ENCODE data around the gene NRXN3. TPM values are rescaled to one million over a fixed set of nuclear protein-coding genes. Genes with fewer than 3 reads are reported as not detected.

Gene NRXN3
- polyA plus RNA-seq, 1 donor (not counting 4 experiments of a cell fraction or from before 2014, with no cell fraction given), result 0.89 TPM

DNA sequence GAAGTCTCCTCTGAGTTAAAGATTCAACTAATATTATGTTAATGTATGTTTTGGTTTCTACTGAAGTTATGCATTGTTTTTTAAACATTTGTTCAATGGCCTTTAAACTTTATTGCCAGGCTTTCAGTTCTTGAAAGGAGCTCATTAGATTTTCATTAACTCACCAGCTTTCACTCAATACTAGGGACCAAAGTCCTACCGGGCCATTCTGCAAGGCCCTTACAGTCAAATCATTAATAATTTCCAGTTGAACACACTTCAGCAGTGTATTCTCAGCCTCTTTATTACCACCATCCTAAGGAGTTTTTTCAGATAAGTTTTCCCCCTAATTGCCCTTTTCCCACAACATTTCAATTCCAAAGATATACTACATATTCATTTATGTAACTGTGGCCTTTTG lies 1631.9 kb downstream of the NRXN3 start:
- TF ChIP-seq EZH2 (IDR thresholded peaks at IDR 0.05; ENCODE audit: low read length), result no peak
- TF ChIP-seq, protein P1, sequence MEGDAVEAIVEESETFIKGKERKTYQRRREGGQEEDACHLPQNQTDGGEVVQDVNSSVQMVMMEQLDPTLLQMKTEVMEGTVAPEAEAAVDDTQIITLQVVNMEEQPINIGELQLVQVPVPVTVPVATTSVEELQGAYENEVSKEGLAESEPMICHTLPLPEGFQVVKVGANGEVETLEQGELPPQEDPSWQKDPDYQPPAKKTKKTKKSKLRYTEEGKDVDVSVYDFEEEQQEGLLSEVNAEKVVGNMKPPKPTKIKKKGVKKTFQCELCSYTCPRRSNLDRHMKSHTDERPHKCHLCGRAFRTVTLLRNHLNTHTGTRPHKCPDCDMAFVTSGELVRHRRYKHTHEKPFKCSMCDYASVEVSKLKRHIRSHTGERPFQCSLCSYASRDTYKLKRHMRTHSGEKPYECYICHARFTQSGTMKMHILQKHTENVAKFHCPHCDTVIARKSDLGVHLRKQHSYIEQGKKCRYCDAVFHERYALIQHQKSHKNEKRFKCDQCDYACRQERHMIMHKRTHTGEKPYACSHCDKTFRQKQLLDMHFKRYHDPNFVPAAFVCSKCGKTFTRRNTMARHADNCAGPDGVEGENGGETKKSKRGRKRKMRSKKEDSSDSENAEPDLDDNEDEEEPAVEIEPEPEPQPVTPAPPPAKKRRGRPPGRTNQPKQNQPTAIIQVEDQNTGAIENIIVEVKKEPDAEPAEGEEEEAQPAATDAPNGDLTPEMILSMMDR (optimal IDR thresholded peaks at IDR 0.05 in 1 of 3, IDR thresholded peaks at IDR 0.05 in 1 of 3, conservative IDR thresholded peaks at IDR 0.05 in 1 of 3; ENCODE audit: extremely low read depth in 1 of 3, insufficient read depth in 2 of 3, low read length in 3 of 3), result no peak
- Histone ChIP-seq H3K79me2 (ENCODE audit: control insufficient read depth, insufficient read depth, low read length) (no peaks in the 10 kb centered on the region), H3K4me3 (ENCODE audit: control insufficient read depth in 2 of 3, extremely low read depth in 1 of 3, insufficient read depth in 2 of 3, low read depth in 1 of 3, low read length in 3 of 3) (no peak overlapping the region), H3K4me1 (ENCODE audit: control insufficient read depth, extremely low read depth, insufficient read depth, low read length) (no peaks in the 10 kb centered on the region), H3K4me2 (ENCODE audit: control insufficient read depth, extremely low read depth, insufficient read depth, low read depth, low read length) (no peak overlapping the region), H3K27me3 (ENCODE audit: control insufficient read depth, extremely low read depth, insufficient read depth, low read length) (no peaks in the 10 kb centered on the region), H3K27ac (ENCODE audit: control insufficient read depth, insufficient read depth, low read length) (no peak overlapping the region), H3K36me3 (ENCODE audit: control insufficient read depth in 2 of 2, extremely low read depth in 1 of 2, insufficient read depth in 2 of 2, low read length in 2 of 2) (no peaks in the 10 kb centered on the region), H4K20me1 (ENCODE audit: control insufficient read depth, extremely low read depth, insufficient read depth, low read length) (no peaks in the 10 kb centered on the region), H3K9ac (ENCODE audit: control insufficient read depth, extremely low read depth, insufficient read depth, low read length) (no peak overlapping the region), H3K9me3 (ENCODE audit: control insufficient read depth, low read depth, low read length) (no peaks in the 10 kb centered on the region), H3K9me1 (ENCODE audit: control insufficient read depth, extremely low read depth, insufficient read depth, low read length) (no peaks in the 10 kb centered on the region), H2AFZ (ENCODE audit: control insufficient read depth, low read length) (no peak overlapping the region)
- dilution Hi-C loops (cut with MboI; ENCODE audit: extremely low pct_ligation_motif_present, low sequenced_read_pairs), result no loop called here
- DNase-seq (ENCODE audit: low read depth, low spot score) (no peak), FAIRE-seq (no peak)

DNA sequence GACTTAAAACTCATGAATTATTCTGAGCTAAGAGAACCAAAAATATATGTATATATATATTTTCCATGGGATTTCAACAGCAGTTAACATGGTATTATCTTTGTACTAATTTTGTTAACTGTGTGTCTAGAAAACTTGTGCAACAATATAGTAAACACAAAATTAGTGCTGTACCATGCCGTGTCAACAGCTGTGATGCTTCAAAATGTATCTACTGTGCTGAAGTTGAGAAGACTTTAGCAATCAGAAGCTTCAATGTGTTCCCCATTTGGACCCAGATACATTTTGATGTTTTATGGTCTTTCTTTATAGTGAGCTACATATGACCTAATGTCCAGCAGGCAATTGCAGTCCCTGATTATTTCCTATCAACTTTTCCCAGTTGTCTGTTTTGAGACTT lies 1635.5 kb downstream of the NRXN3 start:
- Histone ChIP-seq H3K4me2 (ENCODE audit: control insufficient read depth, extremely low read depth, insufficient read depth, low read depth, low read length) (no peak overlapping the region), H3K27me3 (ENCODE audit: control insufficient read depth, extremely low read depth, insufficient read depth, low read length) (no peaks in the 10 kb centered on the region), H3K9me3 (ENCODE audit: control insufficient read depth, low read depth, low read length) (no peaks in the 10 kb centered on the region), H3K9ac (ENCODE audit: control insufficient read depth, extremely low read depth, insufficient read depth, low read length) (no peak overlapping the region), H3K36me3 (ENCODE audit: control insufficient read depth in 2 of 2, extremely low read depth in 1 of 2, insufficient read depth in 2 of 2, low read length in 2 of 2) (no peaks in the 10 kb centered on the region), H3K4me3 (ENCODE audit: control insufficient read depth in 2 of 3, extremely low read depth in 1 of 3, insufficient read depth in 2 of 3, low read depth in 1 of 3, low read length in 3 of 3) (no peak overlapping the region), H4K20me1 (ENCODE audit: control insufficient read depth, extremely low read depth, insufficient read depth, low read length) (no peaks in the 10 kb centered on the region), H3K4me1 (ENCODE audit: control insufficient read depth, extremely low read depth, insufficient read depth, low read length) (no peaks in the 10 kb centered on the region), H2AFZ (ENCODE audit: control insufficient read depth, low read length) (no peak overlapping the region), H3K79me2 (ENCODE audit: control insufficient read depth, insufficient read depth, low read length) (no peaks in the 10 kb centered on the region), H3K27ac (ENCODE audit: control insufficient read depth, insufficient read depth, low read length) (no peak overlapping the region), H3K9me1 (ENCODE audit: control insufficient read depth, extremely low read depth, insufficient read depth, low read length) (no peaks in the 10 kb centered on the region)
- dilution Hi-C loops (cut with MboI; ENCODE audit: extremely low pct_ligation_motif_present, low sequenced_read_pairs), result no loop called here
- TF ChIP-seq EZH2 (IDR thresholded peaks at IDR 0.05; ENCODE audit: low read length), result no peak
- TF ChIP-seq, protein P1 (optimal IDR thresholded peaks at IDR 0.05 in 1 of 3, IDR thresholded peaks at IDR 0.05 in 1 of 3, conservative IDR thresholded peaks at IDR 0.05 in 1 of 3; ENCODE audit: extremely low read depth in 1 of 3, insufficient read depth in 2 of 3, low read length in 3 of 3), result no peak
- no peak for FAIRE-seq
- no peak for DNase-seq (ENCODE audit: low read depth, low spot score)
